Left lung (tissue), 10 donors: Measurements from ENCODE around the gene GALNS. TPM values are rescaled to one million over a fixed set of nuclear protein-coding genes. Genes with fewer than 3 reads are reported as not detected.
A peak's percentile ranks its signal among the peaks of the same experiment; 100 is the strongest.
"Not testable (repeated sequence)": the region's sequence is repeated elsewhere in the genome, so short reads cannot be mapped to it uniquely, and the experiment has no call there.

ENCODE experiments used
- ATAC-seq: fragments of 200-7000 bp; cut with Tn5 transposase; one replicate; pipeline ENCODE4 v1.9.1; 2020; ENCODE audit warnings: moderate library complexity
- DNase-seq, 4 donors: peaks; one replicate each; pipeline ENCODE4 v3.0.0-alpha.2; 2013 to 2020
- H3K27ac ChIP-seq, 2 donors: fragments of 200-600 bp; sonication (generic) in 1 of 2; one replicate each; pipeline versions ENCODE4 v1.5.0 to v1.8.0; 2020 to 2021
- H3K27me3 ChIP-seq, 2 donors: fragments of 200-600 bp; sonication (generic) in 1 of 2; one replicate each; pipeline versions ENCODE4 v1.5.0 to v1.8.0; 2020 to 2021
- H3K36me3 ChIP-seq, 2 donors: fragments of 200-600 bp; sonication (generic) in 1 of 2; one replicate each; pipeline versions ENCODE4 v1.5.0 to v1.8.0; 2020 to 2021
- H3K4me1 ChIP-seq, 2 donors: fragments of 200-600 bp; one replicate each; pipeline ENCODE4 v1.8.0; 2021
- H3K4me3 ChIP-seq, 2 donors: fragments of 200-600 bp; sonication (generic) in 1 of 2; one replicate each; pipeline versions ENCODE4 v1.5.0 to v1.8.0; 2020 to 2021; ENCODE audit warnings: mild to moderate bottlenecking in 1 of 2
- H3K9me3 ChIP-seq, 2 donors: fragments of 200-600 bp; sonication (generic) in 1 of 2; one replicate each; pipeline versions ENCODE4 v1.5.0 to v1.8.0; 2020 to 2021
- CTCF ChIP-seq, 2 donors: fragments of 200-600 bp; sonication (generic) in 1 of 2; IDR thresholded peaks; one replicate each; pipeline versions ENCODE4 v1.5.0 to v1.8.0; 2021; ENCODE audit warnings: antibody characterized with exemption in 2 of 2
- intact Hi-C, 2 donors: fragments of 100-400 bp; cut with DNase I; formaldehyde crosslinking; loops; one replicate each; pipeline versions ENCODE4 v1.11.2 to v1.14.2; 2022
- polyA plus RNA-seq, 6 donors: library from polyadenylated mRNA; unstranded; fragments of 120-200 nt; gene quantifications; one replicate each; pipeline ENCODE4 v1.2.1, GENCODE V29; 2013; ENCODE audit not compliant: insufficient read length in 6 of 6
- total RNA-seq, 2 donors: library from RNA; stranded (reverse); fragmentation: NEBNext Ultra II Directional; extraction: Animal tissue kit (Norgen Biotek cat#: 25700); gene quantifications; one replicate each; pipeline ENCODE4 v1.2.1, GENCODE V29; 2021
- donor health status: DM: no; HTN: yes; CAD: no.
- donor health status: DM: no; HTN: no; CAD: no.

The GALNS gene
- total and polyA plus RNA-seq, 8 donors: 23.8 to 46.5 (median 31.9) TPM

- Histone ChIP-seq H3K36me3 (no peaks in the 10 kb centered on the region), H3K27ac (peak overlapping the region; percentile 10 to 83), H3K9me3 (no peaks in the 10 kb centered on the region), H3K4me3 (peak overlapping the region in 1 of 2 donors; percentile 13), H3K4me1 (peaks cover 0 to 64% of the 10 kb centered on the region in 2 donors), H3K27me3 (peaks cover 0 to 28% of the 10 kb centered on the region in 2 donors)
- intact Hi-C loops: no loop called here
- DNase-seq (peak in 2 of 4 donors; percentile 77 to 94), ATAC-seq (peak; percentile 69)
- TF ChIP-seq CTCF (IDR thresholded peaks at IDR 0.05): no peak
Observed at GRCh38 chr16:88790312-88791211, 66.2 kb downstream of the GALNS start.

DNA sequence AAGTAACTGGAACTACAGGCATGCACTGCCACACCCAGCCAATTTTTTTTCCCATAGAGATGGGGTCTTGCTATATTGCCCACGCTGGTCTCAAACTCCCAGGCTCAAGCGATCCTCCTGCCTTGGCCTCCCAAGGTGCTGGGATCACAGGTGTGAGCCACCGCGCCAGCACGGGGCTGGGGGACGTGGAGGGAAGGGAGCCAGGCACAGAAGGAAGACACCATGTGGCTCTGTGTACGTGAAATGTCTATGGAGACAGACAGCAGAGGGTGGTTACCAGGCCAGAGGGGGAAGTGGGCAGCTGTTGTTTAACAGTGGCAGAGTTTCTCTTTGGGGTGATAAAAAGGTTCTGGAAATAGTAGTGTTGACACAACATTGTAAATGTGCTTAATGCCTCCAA lies 67.2 kb downstream of the GALNS start:
- Histone ChIP-seq H3K36me3 (no peaks in the 10 kb centered on the region), H3K4me1 (peaks cover 0 to 56% of the 10 kb centered on the region in 2 donors), H3K9me3 (no peaks in the 10 kb centered on the region), H3K4me3 (no peak overlapping the region), H3K27ac (peak overlapping the region in 1 of 2 donors; percentile 83), H3K27me3 (peaks cover 0 to 28% of the 10 kb centered on the region in 2 donors)
- no peak for DNase-seq
- no peak for TF ChIP-seq CTCF (IDR thresholded peaks at IDR 0.05)
- intact Hi-C loops: loop anchor here (5.0 kb wide), 1 partner anchor 52 kb away; no protein-coding TSS in a partner anchor
- ATAC-seq: peak; percentile 13

DNA sequence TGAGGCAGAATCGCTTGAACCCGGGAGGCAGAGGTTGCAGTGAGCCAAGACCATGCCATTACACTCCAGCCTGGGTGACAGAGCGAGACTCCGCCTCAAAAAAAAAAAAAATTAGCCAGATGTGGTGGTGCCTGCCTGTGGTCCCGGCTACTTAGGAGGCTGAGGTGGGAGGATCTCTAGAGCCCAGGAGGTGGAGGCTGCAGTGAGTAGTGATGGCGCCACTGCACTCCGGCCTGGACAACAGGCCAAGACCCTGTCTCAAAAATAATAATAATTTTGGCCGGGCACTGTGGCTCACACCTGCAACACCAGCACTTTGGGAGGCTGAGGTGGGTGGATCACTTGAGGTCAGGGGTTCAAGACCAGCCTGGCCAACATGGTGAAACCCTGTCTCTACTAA lies 68.0 kb downstream of the GALNS start:
- not testable (repeated sequence) for DNase-seq, ATAC-seq, H3K36me3 ChIP-seq, H3K4me3 ChIP-seq, H3K27ac ChIP-seq, H3K9me3 ChIP-seq
- H3K27me3 ChIP-seq: peaks cover 0 to 23% of the 10 kb centered on the region in 2 donors
- intact Hi-C loops: loop anchor here (5.0 kb wide), 1 partner anchor 51 kb away; no protein-coding TSS in a partner anchor
- H3K4me1 ChIP-seq: peaks cover 3 to 54% of the 10 kb centered on the region in 2 donors

- DNase-seq (no peak), ATAC-seq (no peak)
- TF ChIP-seq CTCF (IDR thresholded peaks at IDR 0.05): no peak
- H3K9me3 ChIP-seq: no peaks in the 10 kb centered on the region
- intact Hi-C loops: loop anchor here (5.0 kb wide), 1 partner anchor 50 kb away; no protein-coding TSS in a partner anchor
- peaks cover 13 to 54% of the 10 kb centered on the region in 2 donors for H3K4me1 ChIP-seq
- peaks cover 0 to 13% of the 10 kb centered on the region in 2 donors for H3K27me3 ChIP-seq
- no peaks in the 10 kb centered on the region for H3K36me3 ChIP-seq
- no peak overlapping the region for H3K4me3 ChIP-seq
- no peak overlapping the region for H3K27ac ChIP-seq
Observed at GRCh38 chr16:88787579-88788314, 69.0 kb downstream of the GALNS start.

DNA sequence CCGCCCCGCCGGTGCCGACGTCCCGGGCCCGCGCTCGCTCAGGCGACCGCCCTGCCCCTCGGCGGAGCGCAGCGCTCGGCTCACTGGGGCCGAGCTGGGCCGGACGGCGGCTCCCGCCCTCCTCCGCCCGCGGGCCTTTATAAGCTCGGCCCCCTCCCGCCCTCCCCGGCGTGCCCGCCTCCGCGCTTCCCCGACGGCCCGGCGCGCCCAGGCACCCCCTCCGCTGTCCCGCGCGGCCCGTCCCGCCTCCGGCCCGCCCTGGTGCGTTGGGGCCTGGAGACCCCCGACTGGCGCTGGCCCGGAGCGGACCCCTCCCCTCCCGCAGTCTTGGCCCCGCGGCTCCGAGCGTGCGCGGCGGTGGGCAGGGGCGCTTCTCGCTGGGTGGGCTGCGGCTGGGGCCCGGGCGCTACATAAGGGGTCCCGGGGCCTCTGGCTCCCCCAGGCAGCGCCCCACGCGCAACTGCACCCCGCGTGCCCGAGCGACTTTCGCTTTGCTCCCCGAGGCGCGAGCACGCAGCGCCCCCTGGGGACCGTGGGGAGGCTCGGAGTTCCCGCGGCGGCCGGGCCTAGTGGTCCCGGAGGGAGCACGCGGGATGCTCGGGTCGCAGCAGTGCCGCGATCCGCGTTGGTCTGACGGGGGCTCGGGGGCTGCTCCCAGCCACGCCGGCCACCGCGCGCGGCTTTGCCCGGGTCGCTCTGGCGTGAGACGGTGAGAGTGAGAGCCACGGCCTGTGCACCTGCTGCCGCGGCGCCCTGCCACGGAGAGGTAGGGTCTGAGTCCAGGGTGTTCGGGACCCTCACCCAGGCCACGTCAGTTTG lies 71.4 kb downstream of the GALNS start, which contains the start of gene PIEZO1:
TSS of gene PIEZO1 (minus strand) at position 115 of the 819 bp plus-strand sequence. CDS start 256 bp downstream, outside the sequence.
- H3K4me3 ChIP-seq: peak within 1 kb of the TSS; percentile 47 to 70
- peak; percentile 89 to 94 for TF ChIP-seq CTCF (IDR thresholded peaks at IDR 0.05)
- peak; percentile 68 for ATAC-seq
- peak; percentile 67 to 97 (median 81) for DNase-seq
- no peaks in the 10 kb centered on the region for H3K36me3 ChIP-seq
- peak within 1 kb of the TSS; percentile 89 to 90 for H3K27ac ChIP-seq
- H3K27me3 ChIP-seq: no peaks in the 10 kb centered on the region
- H3K9me3 ChIP-seq: no peaks in the 10 kb centered on the region
- H3K4me1 ChIP-seq: peaks cover 35 to 57% of the 10 kb centered on the region in 2 donors
- intact Hi-C loops: loop anchor here (5.0 kb wide), 1 partner anchor 48 kb away; no protein-coding TSS in a partner anchor
